Epidermal melanocyte (primary cell): Measurements from ENCODE around the gene LRP3.
"Not testable (repeated sequence)": the region's sequence is repeated elsewhere in the genome, so short reads cannot be mapped to it uniquely, and the experiment has no call there.

Source experiments
- DNase-seq: peaks from one replicate; pipeline ENCODE4 v3.0.0; 2011; ENCODE audit warnings: low spot score; ENCODE audit not compliant: insufficient read length

The LRP3 gene

DNA sequence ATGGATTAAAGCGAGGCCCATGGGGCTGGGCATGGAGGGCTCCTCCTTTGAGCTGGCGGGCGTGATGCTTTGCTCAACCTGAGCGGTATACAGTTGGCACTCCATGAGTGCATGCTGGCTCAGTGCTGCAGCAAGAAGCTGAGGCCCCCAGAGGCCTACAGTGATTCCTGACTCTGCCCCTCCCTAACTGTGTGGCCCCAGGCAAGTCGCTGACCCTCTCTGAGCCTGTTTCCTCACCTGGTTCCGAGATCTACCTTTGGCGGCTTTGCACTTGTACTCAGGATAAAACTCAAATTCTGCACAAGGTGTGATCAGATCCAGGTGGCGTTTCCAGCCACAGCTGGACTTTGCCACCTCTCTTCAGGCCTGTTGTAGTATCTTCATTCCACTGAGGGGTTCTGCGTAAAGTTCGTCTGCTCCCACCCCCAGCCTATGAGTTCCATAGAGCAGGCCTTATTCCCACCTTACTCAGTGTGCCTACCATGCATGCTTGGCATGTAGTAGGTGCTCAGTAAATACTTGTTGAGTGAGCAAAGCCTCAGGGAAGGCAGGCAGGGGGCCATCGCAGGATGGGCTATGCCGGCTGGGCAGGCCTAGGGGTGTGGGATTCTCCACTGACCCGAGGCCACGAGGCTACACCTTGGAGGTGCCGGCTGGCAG lies 7.9 kb downstream of the LRP3 start:
- no peak for DNase-seq

DNA sequence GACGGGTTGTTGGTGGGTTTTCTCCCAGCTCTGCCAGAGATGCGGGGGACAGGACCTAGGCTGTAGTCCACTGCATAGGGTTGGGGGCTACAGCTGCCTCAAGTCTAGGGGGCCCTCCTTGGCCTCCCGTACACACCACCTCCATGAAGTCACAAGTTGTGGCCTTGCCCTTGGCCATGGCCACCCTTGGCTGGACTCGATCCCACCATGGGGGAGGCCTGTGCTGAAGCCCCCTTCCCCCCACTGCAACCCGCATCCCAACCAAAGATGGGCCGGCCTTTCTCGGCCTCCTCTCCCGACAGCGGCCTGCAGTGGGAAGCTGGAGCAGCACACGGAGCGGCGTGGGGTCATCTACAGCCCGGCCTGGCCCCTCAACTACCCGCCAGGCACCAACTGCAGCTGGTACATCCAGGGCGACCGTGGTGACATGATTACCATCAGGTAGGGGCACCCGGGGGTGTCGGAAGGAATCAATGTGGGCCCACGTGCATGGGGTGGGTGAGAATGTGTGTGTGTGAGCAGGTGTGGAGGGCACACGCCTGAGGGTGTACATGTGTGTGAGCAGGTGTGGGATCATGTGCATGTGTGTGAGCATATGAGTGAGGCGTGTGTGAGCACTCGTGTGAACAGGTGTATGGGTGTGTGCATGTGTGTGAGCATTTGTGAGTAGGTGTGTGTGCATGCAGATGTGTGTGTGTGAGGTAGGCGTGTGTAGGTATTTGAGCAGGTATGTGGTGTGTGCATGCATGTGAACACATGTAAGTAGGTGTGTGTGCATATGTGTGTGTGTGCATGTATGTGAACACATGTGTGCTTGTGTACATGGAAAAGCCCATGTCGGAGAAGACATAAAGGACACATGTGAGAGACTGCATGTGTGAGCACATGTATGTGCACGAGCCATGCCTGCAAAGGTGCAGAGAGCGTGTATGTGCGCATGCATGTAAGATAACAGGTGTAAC lies 8.7 kb downstream of the LRP3 start:
- no peak for DNase-seq

DNA sequence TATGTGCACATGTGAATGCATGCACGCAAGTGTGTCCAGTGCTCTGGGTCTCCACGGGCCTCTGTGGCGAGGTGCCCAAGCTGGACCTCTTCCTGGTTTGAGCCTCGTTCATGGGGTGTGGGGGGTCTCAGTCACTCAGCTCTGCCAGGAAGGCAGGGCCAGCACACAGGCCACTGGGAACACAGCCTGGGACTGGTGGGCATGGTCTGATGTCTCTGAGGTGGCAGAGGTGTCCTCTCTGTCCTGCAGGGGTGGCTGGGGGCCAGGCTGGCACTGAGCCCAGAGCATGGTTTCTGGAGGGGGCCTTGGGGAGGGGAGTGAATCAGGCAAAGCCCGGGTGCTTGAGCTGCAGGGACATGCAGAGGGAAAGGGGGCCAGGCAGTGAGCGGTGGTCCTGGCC lies 9.4 kb downstream of the LRP3 start:
- no peak for DNase-seq

DNA sequence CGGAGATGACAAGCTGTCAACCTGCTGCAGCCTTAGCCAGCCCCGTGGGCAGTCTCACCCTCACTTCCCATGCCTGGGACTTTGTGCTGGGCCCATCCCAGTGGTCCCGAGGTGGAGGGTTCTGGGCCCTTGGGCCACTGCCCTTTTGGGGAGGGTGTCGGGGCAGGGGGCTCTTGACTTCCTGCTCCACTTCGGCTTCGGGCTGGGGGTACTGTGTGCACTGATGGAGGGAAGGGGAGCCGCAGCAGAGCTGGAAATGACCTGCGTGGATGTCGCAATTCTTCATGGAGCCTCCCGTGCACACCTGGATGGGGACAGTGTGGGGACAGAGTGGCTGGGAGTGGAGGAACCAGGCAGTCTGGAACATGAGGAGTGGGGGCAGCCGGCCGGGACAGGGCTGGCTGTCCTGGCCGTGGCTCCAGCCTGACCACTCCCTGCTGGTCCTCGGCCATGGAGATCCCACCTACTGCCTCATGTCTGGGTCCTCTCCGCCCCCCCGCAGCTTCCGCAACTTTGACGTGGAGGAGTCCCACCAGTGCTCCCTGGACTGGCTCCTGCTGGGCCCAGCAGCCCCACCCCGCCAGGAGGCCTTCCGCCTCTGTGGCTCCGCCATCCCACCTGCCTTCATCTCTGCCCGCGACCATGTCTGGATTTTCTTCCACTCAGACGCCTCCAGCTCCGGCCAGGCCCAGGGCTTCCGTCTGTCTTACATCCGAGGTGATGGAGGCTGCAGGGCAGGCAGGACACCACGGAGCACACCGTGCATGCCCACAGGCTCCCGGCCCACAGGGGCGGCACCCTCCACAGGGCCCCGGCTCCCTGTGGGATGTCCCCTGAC lies 10.2 kb downstream of the LRP3 start:
- no peak for DNase-seq

DNA sequence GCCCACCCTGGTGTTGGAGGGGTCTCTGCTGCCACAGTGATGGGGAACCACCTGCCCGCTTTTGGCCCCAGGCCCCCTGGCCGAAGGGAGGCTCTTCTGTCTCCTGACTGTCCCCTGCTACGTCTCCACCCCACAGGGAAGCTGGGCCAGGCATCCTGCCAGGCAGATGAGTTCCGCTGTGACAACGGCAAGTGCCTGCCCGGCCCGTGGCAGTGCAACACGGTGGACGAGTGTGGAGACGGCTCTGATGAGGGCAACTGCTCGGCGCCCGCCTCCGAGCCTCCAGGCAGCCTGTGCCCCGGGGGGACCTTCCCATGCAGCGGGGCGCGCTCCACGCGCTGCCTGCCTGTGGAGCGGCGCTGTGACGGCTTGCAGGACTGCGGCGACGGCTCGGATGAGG lies 11.0 kb downstream of the LRP3 start:
- DNase-seq: no peak

DNA sequence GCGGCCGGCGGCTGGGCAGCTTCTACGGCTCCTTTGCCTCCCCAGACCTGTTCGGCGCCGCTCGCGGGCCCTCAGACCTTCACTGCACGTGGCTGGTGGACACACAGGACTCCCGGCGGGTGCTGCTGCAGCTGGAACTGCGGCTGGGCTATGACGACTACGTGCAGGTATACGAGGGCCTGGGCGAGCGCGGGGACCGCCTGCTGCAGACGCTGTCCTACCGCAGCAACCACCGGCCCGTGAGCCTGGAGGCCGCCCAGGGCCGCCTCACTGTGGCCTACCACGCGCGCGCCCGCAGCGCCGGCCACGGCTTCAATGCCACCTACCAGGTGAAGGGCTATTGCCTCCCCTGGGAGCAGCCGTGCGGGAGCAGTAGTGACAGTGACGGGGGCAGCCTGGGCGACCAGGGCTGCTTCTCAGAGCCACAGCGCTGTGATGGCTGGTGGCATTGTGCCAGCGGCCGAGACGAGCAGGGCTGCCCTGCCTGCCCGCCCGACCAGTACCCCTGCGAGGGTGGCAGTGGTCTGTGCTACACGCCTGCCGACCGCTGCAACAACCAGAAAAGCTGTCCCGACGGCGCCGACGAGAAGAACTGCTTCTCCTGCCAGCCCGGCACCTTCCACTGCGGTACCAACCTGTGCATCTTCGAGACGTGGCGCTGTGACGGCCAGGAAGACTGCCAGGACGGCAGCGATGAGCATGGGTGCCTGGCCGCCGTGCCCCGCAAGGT lies 11.6 kb downstream of the LRP3 start:
- no peak for DNase-seq

DNA sequence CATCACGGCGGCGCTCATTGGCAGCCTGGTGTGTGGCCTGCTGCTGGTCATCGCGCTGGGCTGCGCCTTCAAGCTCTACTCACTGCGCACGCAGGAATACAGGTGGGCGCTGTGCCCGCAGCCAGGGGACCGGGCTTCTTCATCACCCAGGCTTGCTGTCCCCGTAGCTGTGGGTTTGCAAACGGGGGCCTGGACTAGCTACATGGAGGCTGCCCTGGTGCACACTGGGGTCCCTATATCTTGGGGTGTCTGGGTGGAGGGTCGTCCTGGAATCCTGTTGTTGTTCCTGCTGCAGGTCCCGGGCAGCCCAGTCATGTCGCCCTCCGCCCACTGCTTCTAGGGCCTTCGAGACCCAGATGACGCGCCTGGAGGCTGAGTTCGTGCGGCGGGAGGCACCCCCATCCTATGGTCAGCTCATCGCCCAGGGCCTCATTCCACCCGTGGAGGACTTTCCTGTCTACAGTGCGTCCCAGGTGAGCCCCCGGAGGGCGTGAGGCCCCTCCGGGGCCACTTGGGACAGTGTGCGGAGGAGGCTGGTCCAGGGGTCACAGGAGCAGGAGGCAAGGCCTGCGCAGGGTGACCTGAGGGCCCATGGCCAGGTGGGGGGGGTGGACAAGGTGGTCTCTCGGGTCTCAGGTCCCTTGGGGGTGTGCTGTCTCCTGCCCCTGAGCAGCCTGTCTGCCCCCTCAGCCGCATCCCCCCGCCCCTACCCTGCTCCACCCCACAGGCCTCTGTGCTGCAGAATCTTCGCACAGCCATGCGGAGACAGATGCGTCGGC lies 12.3 kb downstream of the LRP3 start:
- DNase-seq: no peak

DNA sequence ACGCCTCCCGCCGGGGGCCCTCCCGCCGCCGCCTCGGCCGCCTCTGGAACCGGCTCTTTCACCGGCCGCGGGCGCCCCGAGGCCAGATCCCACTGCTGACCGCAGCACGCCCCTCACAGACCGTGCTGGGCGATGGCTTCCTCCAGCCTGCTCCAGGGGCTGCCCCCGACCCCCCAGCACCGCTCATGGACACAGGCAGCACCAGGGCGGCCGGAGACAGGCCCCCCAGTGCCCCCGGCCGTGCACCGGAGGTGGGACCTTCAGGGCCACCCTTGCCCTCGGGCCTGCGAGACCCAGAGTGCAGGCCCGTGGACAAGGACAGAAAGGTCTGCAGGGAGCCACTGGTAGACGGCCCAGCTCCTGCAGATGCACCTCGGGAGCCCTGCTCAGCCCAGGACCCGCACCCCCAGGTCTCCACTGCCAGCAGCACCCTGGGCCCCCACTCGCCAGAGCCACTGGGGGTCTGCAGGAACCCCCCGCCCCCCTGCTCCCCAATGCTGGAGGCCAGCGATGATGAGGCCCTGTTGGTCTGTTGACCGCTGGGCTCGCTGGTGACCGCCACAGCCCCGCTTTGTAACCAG lies 13.0 kb downstream of the LRP3 start:
- DNase-seq: no peak

DNA sequence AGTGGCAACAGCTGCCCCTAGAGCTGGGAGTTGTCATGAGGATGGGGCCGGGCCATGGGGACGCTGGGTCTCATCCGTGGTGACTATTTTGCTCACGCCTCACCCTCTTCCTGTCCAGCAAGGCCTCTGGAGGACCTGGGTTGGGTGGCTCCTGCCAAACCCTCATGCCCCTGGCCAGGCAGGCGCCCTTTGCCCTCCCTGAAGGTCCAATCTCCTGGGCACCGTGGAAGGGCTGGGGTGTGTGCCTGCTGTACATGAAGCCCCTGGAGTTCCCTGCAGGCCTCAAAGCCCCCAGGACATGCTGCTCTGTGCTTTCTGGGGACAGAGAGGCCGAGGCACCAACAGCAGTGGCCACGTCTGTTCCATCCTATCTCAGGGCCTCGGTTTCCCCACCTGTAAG lies 13.8 kb downstream of the LRP3 start:
- no peak for DNase-seq

DNA sequence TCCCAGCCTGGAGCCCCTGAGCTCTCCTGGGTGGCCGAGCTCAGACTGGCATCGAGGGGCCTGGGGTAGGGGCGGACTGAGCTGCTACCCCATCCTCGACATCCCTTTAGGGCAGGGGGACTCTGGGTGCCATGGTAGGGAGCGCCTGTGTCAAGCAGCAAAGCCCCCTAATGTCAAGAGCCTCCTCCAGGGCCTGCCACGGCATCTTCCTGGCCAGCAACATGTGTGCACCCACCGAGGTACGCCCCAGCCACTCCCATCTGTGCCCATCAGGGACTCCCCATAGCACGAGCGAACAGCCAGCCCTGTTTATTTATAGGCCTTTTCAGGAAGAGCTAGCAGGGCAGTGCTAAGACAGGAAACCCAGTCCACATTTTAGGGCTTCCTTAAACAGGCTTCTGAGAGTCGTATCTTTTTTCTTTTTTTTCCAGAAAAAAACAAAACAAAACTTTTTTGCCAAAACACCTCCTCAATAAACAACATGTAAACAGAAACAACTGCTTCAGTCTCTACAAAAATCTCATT lies 14.3 kb downstream of the LRP3 start:
- no peak for DNase-seq

DNA sequence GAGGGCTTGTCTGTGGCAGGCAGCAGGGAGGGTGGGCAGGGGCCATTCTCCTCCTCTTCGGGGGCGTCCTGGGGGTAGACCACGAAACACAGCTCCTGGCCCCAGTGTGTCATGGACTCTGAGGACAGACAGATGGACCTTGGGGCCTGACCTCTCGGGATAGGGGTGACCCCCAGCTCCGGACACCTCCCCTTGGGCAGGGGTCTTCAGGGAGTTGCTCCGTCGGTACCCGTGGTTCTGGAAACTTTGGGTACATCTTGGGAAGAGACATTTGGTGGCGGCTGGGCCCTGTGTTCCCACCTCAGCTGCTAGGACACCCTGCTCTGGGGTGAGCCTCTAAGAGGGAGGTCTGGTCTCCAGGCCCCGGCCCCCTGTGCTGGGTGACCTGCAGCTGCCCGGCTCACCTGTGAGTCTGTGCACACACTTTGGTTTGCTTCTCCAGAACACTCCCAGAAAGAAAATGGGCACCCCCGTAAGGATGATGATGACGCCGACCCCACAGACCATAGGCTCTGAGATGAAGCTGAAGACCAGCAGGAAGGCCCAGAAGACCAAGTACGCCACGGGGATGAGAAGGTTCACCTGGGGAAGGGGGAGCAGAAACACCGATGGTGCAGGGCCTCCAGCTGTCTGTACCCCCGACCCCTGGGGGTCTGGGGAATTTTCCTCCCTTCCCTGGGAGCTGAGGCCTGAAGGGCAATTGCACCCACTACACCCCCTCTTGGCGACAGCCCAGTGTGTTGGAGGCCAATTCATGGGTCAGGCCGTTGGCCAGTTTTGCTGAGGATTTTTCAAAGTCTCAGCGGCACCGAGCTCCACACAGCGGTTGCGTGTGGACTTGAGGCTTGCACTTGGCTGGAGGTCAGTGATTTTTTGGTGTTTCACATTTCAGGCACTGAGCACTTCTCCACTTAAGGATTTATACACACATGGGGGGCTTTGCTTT lies 15.0 kb downstream of the LRP3 start:
- no peak for DNase-seq

DNA sequence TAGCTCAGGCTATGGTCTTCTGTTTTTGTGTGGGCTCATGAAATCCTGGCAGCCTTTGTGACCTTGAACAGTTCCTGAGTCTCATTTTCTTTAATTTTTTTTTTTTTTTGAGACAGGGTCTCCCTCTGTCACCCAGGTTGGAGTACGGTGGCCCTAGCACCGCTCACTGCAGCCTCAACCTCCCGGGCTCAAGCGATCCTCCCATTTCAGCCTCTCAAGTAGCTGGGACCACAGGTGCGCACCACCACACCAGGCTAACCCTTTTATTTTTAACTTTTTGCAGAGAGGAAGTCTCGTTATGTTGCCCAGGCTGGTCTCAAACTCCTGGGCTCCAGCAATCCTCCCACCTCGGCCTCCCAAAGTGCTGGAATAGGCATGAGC lies 15.7 kb downstream of the LRP3 start:
- DNase-seq: not testable (repeated sequence)

DNA sequence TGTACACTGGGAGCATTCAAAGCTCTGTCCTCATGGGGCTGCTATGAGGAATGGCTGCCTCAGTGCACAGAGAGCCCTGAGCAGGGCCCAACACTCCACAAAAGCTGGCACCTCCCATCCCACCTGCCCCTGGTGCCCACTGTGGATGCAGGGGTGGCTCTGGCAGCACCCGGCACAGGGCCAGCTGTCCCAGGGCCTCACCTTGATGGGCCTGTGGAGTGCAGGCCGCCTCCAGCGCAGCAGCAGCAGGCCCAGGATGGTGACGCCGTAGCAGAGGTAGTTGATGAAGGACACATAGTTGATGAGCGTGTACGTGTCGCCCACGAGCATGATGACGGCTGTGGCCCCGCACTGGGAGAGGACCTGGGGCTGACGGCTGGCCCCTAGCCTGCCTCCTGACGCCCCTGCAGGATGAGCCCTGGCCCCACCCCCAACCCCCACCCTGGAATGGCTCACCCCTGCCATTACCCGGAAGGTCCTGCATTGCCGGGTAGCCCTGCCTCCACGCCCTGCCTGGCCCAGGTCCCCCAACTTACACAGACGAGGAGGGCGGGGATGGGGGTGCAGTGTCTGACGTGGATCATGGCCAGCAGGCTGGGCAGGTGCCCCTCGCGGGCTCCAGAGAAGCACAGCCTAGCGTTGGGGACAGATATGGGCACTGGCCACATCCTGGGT lies 16.3 kb downstream of the LRP3 start:
- no peak for DNase-seq

DNA sequence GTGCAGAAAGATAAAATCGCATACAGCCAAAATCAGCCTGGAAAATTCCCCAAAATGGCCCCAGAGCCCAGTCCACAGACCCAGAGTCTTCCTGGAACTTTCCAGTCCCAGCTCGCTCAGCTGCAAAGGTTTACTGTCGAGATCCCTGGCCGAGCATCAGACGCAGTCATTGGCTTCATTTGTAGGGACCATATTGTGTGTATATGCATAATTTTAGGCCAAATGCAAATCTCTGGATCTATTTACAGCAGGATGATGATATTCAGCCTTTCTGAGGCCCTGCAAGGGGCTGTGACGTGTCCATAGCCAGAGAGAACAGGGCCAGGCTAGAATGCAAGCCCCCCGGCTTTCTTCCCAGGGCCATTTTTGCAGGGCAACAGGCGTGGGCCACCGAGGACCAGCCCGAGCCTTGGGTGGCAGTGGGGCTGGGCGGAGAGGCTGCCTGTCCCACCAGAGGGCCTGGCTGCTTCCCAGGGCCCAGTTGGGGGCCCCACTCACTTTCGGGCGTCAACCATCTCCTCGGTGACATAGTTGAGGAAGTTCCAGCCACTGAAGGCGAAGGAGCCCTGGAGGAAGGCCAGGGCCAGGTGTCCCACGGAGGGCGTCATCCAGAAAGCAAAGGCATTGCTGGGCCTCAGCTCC lies 17.8 kb downstream of the LRP3 start:
- no peak for DNase-seq

DNA sequence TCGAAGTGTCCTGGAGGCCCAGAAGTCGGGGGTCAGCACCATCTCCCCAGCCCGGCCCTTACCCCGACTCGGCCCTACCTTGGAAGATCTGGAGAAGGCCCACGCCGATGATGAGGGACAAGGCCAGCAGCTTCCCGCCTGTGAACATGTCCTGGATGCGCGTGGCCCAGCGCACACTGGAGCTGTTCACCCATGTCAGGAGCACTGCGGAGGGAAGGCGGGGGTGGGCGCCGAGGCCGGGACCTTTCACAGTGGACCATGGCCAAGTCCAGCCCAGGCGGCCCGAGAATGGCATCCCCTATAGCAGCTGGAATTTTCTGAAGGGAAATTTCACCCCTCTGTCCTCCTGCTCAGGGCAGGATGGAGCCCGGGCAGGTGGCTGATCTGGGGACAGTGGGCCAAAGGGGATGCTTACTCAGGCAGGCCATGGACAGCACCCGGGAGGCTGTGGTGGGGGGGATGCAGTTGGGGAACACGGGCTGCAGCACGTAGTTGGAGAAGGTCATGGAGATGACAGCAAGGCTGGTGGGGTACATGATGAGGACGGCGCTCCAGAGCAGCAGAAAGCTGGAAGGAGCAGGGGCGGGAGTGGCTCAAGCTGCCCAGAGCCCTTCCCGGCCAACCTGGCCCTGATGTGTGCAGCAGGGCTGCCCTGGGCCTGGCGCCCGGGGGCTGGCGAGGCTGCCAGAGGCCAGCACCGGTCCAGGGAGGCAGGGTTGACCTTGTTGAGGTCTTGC lies 18.5 kb downstream of the LRP3 start:
- DNase-seq: no peak

DNA sequence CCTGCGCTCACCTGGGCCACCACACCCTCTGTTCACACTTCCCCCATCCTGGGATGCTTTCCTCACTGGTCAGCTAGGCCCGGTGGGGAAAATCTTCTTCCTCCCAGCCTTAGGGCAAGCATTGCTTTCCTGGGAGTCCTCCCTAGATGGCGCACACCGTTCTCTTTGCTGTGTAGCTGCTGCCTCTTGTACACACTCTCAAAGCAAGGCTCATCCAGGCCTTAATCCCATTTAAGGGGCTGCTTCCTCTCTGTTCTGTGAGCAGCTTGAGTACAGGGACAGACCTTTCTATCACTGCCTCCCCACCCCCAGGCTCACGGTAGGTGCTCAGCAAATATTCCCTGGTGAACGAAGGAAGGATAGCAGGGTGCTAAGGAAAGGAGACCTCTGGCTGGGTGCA lies 20.5 kb downstream of the LRP3 start:
- DNase-seq: no peak
